MM.1S (cell line): ENCODE measurements around the gene ANKS3.

ENCODE experiments used
- DNase-seq: peaks from one replicate; pipeline ENCODE4 v3.0.0-alpha.2; 2015
- H2AFZ ChIP-seq: fragments of 300-600 bp; sonication (generic); 2 replicates; pipeline ENCODE4 v1.6.0; 2016; ENCODE audit warnings: antibody characterized with exemption, low read length
- H3F3A ChIP-seq: fragments of 300-600 bp; sonication (generic); 2 replicates; pipeline ENCODE4 v1.6.1; 2016; ENCODE audit warnings: mild to moderate bottlenecking, antibody characterized with exemption, low read length, moderate library complexity, mixed read lengths; ENCODE audit not compliant: insufficient read depth
- H3K27ac ChIP-seq: fragments of 300-600 bp; sonication (generic); 2 replicates; pipeline ENCODE4 v1.5.1; 2016; ENCODE audit warnings: mild to moderate bottlenecking, low read length
- H3K27me3 ChIP-seq: fragments of 300-600 bp; sonication (generic); replicated peaks from 2 replicates; pipeline ENCODE4 v1.6.0; 2016; ENCODE audit warnings: low read length; ENCODE audit not compliant: insufficient read depth
- H3K36me3 ChIP-seq: fragments of 300-600 bp; sonication (generic); replicated peaks from 2 replicates; pipeline ENCODE4 v1.6.1; 2016; ENCODE audit warnings: mild to moderate bottlenecking, low read length, mixed read lengths; ENCODE audit not compliant: insufficient read depth
- H3K4me1 ChIP-seq: fragments of 300-600 bp; sonication (generic); 2 replicates; pipeline ENCODE4 v1.6.1; 2016; ENCODE audit warnings: low read length, mixed read lengths
- H3K4me2 ChIP-seq: fragments of 300-600 bp; sonication (generic); 2 replicates; pipeline ENCODE4 v1.6.0; 2016; ENCODE audit warnings: low read depth, low read length
- H3K4me3 ChIP-seq: fragments of 300-600 bp; sonication (generic); 2 replicates; pipeline ENCODE4 v1.5.1; 2016; ENCODE audit warnings: low read length, mixed read lengths
- H3K79me2 ChIP-seq: fragments of 300-600 bp; sonication (generic); 2 replicates; pipeline ENCODE4 v1.6.1; 2016; ENCODE audit warnings: mixed run types, low read length, mixed read lengths
- H3K9ac ChIP-seq: fragments of 300-600 bp; sonication (generic); 2 replicates; pipeline ENCODE4 v1.6.1; 2016; ENCODE audit warnings: low read length, mixed read lengths
- H3K9me2 ChIP-seq: fragments of 300-600 bp; sonication (generic); replicated peaks from 2 replicates; pipeline ENCODE4 v1.6.1; 2016; ENCODE audit warnings: mild to moderate bottlenecking, low read length, mixed read lengths; ENCODE audit not compliant: insufficient read depth
- H3K9me3 ChIP-seq: fragments of 300-600 bp; sonication (generic); replicated peaks from 2 replicates; pipeline ENCODE4 v1.6.1; 2016; ENCODE audit warnings: mild to moderate bottlenecking, low read length, mixed read lengths; ENCODE audit not compliant: insufficient read depth
- H4K20me1 ChIP-seq: fragments of 300-600 bp; sonication (generic); 2 replicates; pipeline ENCODE4 v1.6.1; 2016; ENCODE audit warnings: mild to moderate bottlenecking, low read length, moderate library complexity, mixed read lengths; ENCODE audit not compliant: insufficient read depth
- CTCF ChIP-seq: fragments of 300-600 bp; sonication (generic); IDR thresholded peaks from 2 replicates; pipeline ENCODE4 v1.5.1; 2016; ENCODE audit warnings: antibody characterized with exemption, low read length, mixed read lengths
- EZH2 ChIP-seq: fragments of 300-600 bp; sonication (generic); optimal IDR thresholded peaks from 2 replicates; pipeline ENCODE3; 2017; ENCODE audit warnings: low read depth, mild to moderate bottlenecking, antibody characterized with exemption, low read length, mixed read lengths
- EZH2phosphoT487 ChIP-seq: fragments of 300-600 bp; sonication (generic); IDR thresholded peaks from 2 replicates; pipeline ENCODE4 v1.6.1; 2018; ENCODE audit warnings: antibody characterized with exemption, low read length

The ANKS3 gene

GRCh38 chr16:4675864-4676786 lies 57.9 kb downstream of the ANKS3 start:
- H3K27me3 ChIP-seq: no peaks in the 10 kb centered on the region
- H2AFZ ChIP-seq: no peak overlapping the region
- TF ChIP-seq EZH2phosphoT487 (no peak), EZH2 (no peak), CTCF (no peak)
- H3K9ac ChIP-seq: no peak overlapping the region
- no peak overlapping the region for H3K4me2 ChIP-seq
- no peaks in the 10 kb centered on the region for H3K79me2 ChIP-seq
- no peaks in the 10 kb centered on the region for H4K20me1 ChIP-seq
- H3K4me3 ChIP-seq: no peak overlapping the region
- H3K4me1 ChIP-seq: no peaks in the 10 kb centered on the region
- H3K9me3 ChIP-seq: no peaks in the 10 kb centered on the region
- no peak for DNase-seq
- no peaks in the 10 kb centered on the region for H3F3A ChIP-seq
- H3K27ac ChIP-seq: no peak overlapping the region
- H3K9me2 ChIP-seq: no peaks in the 10 kb centered on the region
- no peaks in the 10 kb centered on the region for H3K36me3 ChIP-seq

- no peaks in the 10 kb centered on the region for H3K4me1 ChIP-seq
- H3K9me3 ChIP-seq: no peaks in the 10 kb centered on the region
- no peaks in the 10 kb centered on the region for H3K79me2 ChIP-seq
- H3K4me2 ChIP-seq: no peak overlapping the region
- H3K27ac ChIP-seq: no peak overlapping the region
- TF ChIP-seq CTCF (no peak), EZH2 (no peak), EZH2phosphoT487 (no peak)
- no peaks in the 10 kb centered on the region for H3K36me3 ChIP-seq
- no peak overlapping the region for H3K9ac ChIP-seq
- H3K27me3 ChIP-seq: no peaks in the 10 kb centered on the region
- H4K20me1 ChIP-seq: no peaks in the 10 kb centered on the region
- H3K4me3 ChIP-seq: no peak overlapping the region
- H2AFZ ChIP-seq: no peak overlapping the region
- DNase-seq: no peak
- H3F3A ChIP-seq: no peaks in the 10 kb centered on the region
- H3K9me2 ChIP-seq: no peaks in the 10 kb centered on the region
Measured at GRCh38 chr16:4674926-4675530, 59.0 kb downstream of the ANKS3 start.

- Histone ChIP-seq H3K27ac (no peak overlapping the region), H3K4me1 (no peaks in the 10 kb centered on the region), H3K9me3 (no peaks in the 10 kb centered on the region), H3F3A (no peaks in the 10 kb centered on the region), H2AFZ (no peak overlapping the region), H3K9ac (no peak overlapping the region), H3K9me2 (no peaks in the 10 kb centered on the region), H3K4me3 (no peak overlapping the region), H3K27me3 (no peaks in the 10 kb centered on the region), H3K36me3 (no peaks in the 10 kb centered on the region), H4K20me1 (no peaks in the 10 kb centered on the region), H3K79me2 (no peaks in the 10 kb centered on the region), H3K4me2 (no peak overlapping the region)
- no peak for TF ChIP-seq EZH2
- TF ChIP-seq EZH2phosphoT487: no peak
- no peak for TF ChIP-seq CTCF
- no peak for DNase-seq
Measured at GRCh38 chr16:4673387-4674046, 60.6 kb downstream of the ANKS3 start.
